HEK293 (cell line): ENCODE measurements around the gene PIM1.
A peak's percentile ranks its signal among the peaks of the same experiment; 100 is the strongest.

Source experiments
- CTCF ChIA-PET: fragments of 350-600 bp; formaldehyde crosslinking; extraction: SDS; loops from one replicate; lab custom pipeline; 2021; ENCODE audit warnings: antibody characterized with exemption; lab: Yijun Ruan, JAX
- POLR2A ChIA-PET: fragments of 300-600 bp; formaldehyde crosslinking; extraction: SDS; loops from one replicate; lab custom pipeline; 2020; ENCODE audit warnings: antibody characterized with exemption, inconsistent platforms; lab: Yijun Ruan, JAX
- H3K27ac ChIP-seq: fragments of 200-500 bp; sonication (Bioruptor generic); 2 replicates; pipeline ENCODE4 v1.5.1; 2014; ENCODE audit warnings: low read depth, low read length, control low read depth, inconsistent platforms; ENCODE audit errors: extremely low read depth
- H3K36me3 ChIP-seq, 2 experiments: fragments of 200-500 bp in 1 of 2; sonication (Bioruptor generic) in 1 of 2; 1 replicate in 1 of 2; 2 replicates in 1 of 2; pipeline ENCODE4 v1.5.1; 2014 to 2017; ENCODE audit warnings: inconsistent platforms in 2 of 2, low read length in 2 of 2; ENCODE audit not compliant: control insufficient read depth in 2 of 2, insufficient read depth in 1 of 2
- H3K4me1 ChIP-seq: fragments of 200-500 bp; sonication (Bioruptor generic); 2 replicates; pipeline ENCODE4 v1.5.1; 2014; ENCODE audit warnings: mild to moderate bottlenecking, low read length, inconsistent platforms; ENCODE audit not compliant: control insufficient read depth, insufficient read depth
- H3K4me3 ChIP-seq: 2 replicates; pipeline ENCODE4 v1.5.1; 2011; ENCODE audit warnings: low read depth, mild to moderate bottlenecking, control low read depth, low read length, moderate library complexity
- H3K9me3 ChIP-seq: fragments of 200-500 bp; sonication (Bioruptor generic); 2 replicates; pipeline ENCODE4 v1.5.1; 2014; ENCODE audit warnings: low read depth, low read length, inconsistent platforms; ENCODE audit not compliant: control insufficient read depth, insufficient read depth
- EGR2 ChIP-seq: fragments of 450-650 bp; formaldehyde crosslinking; IDR thresholded peaks from 2 replicates; pipeline ENCODE4 v1.5.1; 2016; ENCODE audit warnings: low read depth, missing biosample characterization, missing genetic modification characterization
- GLIS2 ChIP-seq: fragments of 450-650 bp; formaldehyde crosslinking; IDR thresholded peaks from 2 replicates; pipeline ENCODE4 v1.5.1; 2016; ENCODE audit warnings: missing biosample characterization, missing genetic modification characterization
- KLF9 ChIP-seq: fragments of 450-650 bp; formaldehyde crosslinking; IDR thresholded peaks from 2 replicates; pipeline ENCODE4 v1.5.1; 2016; ENCODE audit warnings: missing biosample characterization, missing genetic modification characterization, low read depth
- SCRT2 ChIP-seq: fragments of 450-650 bp; formaldehyde crosslinking; IDR thresholded peaks from 2 replicates; pipeline ENCODE4 v1.5.1; 2016; ENCODE audit warnings: missing biosample characterization, missing genetic modification characterization
- TCF7L2 ChIP-seq: IDR thresholded peaks from 2 replicates; pipeline ENCODE4 v1.6.1; 2011; ENCODE audit warnings: low read depth, mild to moderate bottlenecking, inconsistent platforms, low read length, moderate library complexity, borderline replicate concordance
- ZBTB7A ChIP-seq: fragments of 450-650 bp; formaldehyde crosslinking; IDR thresholded peaks from 2 replicates; pipeline ENCODE4 v1.5.1; 2016; ENCODE audit warnings: low read depth, missing biosample characterization, missing genetic modification characterization
- ZEB2 ChIP-seq: fragments of 450-650 bp; formaldehyde crosslinking; IDR thresholded peaks from 2 replicates; pipeline ENCODE4 v1.5.1; 2016; ENCODE audit warnings: missing biosample characterization, missing genetic modification characterization
- ZFHX2 ChIP-seq: fragments of 450-650 bp; formaldehyde crosslinking; conservative IDR thresholded peaks from 2 replicates; pipeline ENCODE4 v1.5.1; 2016; ENCODE audit warnings: missing biosample characterization, missing genetic modification characterization
- ZFP69B ChIP-seq: fragments of 450-650 bp; formaldehyde crosslinking; IDR thresholded peaks from 2 replicates; pipeline ENCODE4 v1.5.1; 2016; ENCODE audit warnings: missing biosample characterization, missing genetic modification characterization
- ZIC2 ChIP-seq: fragments of 450-650 bp; formaldehyde crosslinking; IDR thresholded peaks from 2 replicates; pipeline ENCODE4 v1.5.1; 2016; ENCODE audit warnings: missing biosample characterization, missing genetic modification characterization
- ZNF157 ChIP-seq: fragments of 450-650 bp; formaldehyde crosslinking; IDR thresholded peaks from 2 replicates; pipeline ENCODE4 v1.5.1; 2016; ENCODE audit warnings: missing biosample characterization, missing genetic modification characterization
- ZNF311 ChIP-seq: fragments of 450-650 bp; formaldehyde crosslinking; IDR thresholded peaks from 2 replicates; pipeline ENCODE4 v1.5.1; 2017; ENCODE audit warnings: missing biosample characterization, missing genetic modification characterization, borderline replicate concordance
- ZNF510 ChIP-seq: fragments of 450-650 bp; formaldehyde crosslinking; IDR thresholded peaks from 2 replicates; pipeline ENCODE4 v1.5.1; 2018; ENCODE audit warnings: mild to moderate bottlenecking, missing genetic modification characterization, missing biosample characterization; ENCODE audit not compliant: insufficient replicate concordance
- ZNF555 ChIP-seq: fragments of 450-650 bp; formaldehyde crosslinking; conservative IDR thresholded peaks from 2 replicates; pipeline ENCODE4 v1.5.1; 2017; ENCODE audit warnings: missing biosample characterization, mild to moderate bottlenecking, missing genetic modification characterization, inconsistent platforms
- ZNF76 ChIP-seq: fragments of 450-650 bp; formaldehyde crosslinking; IDR thresholded peaks from 2 replicates; pipeline ENCODE4; 2016; ENCODE audit warnings: low read depth, missing biosample characterization, missing genetic modification characterization, borderline replicate concordance
- ZNF785 ChIP-seq: fragments of 450-650 bp; formaldehyde crosslinking; IDR thresholded peaks from 2 replicates; pipeline ENCODE4 v1.5.1; 2016; ENCODE audit warnings: missing biosample characterization, missing genetic modification characterization
- TF ChIP-seq, protein P1 (sequence below): fragments of 450-650 bp; IDR thresholded peaks from 2 replicates; pipeline ENCODE4 v1.5.1; 2018; ENCODE audit warnings: missing biosample characterization, mild to moderate bottlenecking, missing genetic modification characterization
- TF ChIP-seq, protein P2 (sequence below): fragments of 450-650 bp; formaldehyde crosslinking; IDR thresholded peaks from 2 replicates; pipeline ENCODE4 v1.5.1; 2016; ENCODE audit warnings: missing biosample characterization, missing genetic modification characterization
- TF ChIP-seq, protein P3 (sequence below): fragments of 450-650 bp; formaldehyde crosslinking; IDR thresholded peaks from 2 replicates; pipeline ENCODE4 v1.5.1; 2016; ENCODE audit warnings: missing biosample characterization, missing genetic modification characterization
- TF ChIP-seq, protein P4 (sequence below): fragments of 450-650 bp; formaldehyde crosslinking; IDR thresholded peaks from 2 replicates; pipeline ENCODE4 v1.5.1; 2016; ENCODE audit warnings: missing biosample characterization, missing genetic modification characterization

Gene PIM1

DNA sequence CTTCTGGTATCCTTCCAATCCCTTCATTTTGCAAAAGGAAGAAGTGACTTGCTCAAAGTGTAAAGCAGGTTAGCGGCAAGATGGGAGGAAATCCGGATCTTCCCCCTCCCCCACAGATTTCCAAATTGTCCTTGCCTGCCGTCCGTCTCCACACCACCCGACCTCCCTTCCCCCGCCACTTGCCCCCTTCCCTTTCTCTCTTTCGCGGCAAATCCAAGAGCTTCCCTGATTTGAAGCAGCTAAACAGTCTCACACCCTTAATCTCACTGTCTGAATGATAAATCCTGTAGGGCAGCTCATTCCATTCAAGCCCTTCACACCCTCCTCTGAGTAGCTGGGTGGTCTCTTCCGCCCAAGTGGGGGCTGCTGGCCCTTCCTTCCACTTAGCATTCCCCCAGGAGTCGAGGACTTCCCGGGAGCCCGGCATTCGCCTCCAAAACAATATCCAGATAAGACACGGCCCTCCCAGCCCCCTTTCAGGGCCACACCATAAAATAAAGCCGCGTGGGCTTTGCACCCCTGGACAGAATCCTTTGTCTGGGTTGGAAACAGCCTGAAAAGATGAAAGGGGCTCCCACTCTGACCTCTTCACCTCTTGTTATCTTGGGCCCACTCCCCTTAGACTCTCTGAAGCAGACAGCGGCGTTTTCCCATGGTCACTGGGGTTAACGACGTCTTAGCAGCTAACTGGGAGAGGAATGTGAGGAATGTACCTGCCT is 44.0 kb upstream of the PIM1 start (continued):
- TF ChIP-seq, protein P1, sequence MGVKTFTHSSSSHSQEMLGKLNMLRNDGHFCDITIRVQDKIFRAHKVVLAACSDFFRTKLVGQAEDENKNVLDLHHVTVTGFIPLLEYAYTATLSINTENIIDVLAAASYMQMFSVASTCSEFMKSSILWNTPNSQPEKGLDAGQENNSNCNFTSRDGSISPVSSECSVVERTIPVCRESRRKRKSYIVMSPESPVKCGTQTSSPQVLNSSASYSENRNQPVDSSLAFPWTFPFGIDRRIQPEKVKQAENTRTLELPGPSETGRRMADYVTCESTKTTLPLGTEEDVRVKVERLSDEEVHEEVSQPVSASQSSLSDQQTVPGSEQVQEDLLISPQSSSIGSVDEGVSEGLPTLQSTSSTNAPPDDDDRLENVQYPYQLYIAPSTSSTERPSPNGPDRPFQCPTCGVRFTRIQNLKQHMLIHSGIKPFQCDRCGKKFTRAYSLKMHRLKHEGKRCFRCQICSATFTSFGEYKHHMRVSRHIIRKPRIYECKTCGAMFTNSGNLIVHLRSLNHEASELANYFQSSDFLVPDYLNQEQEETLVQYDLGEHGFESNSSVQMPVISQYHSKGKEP: no peak
- peak; percentile 44; the same call in 1 of the 2 replicates for TF ChIP-seq ZIC2 (tag by site-specific recombination)
- TF ChIP-seq ZNF311: no peak
- TF ChIP-seq EGR2 (tag by site-specific recombination): peak; percentile 40; the same call in 1 of the 2 replicates
- peak; percentile 27; the same call in 1 of the 2 replicates for TF ChIP-seq TCF7L2
- TF ChIP-seq, protein P2, sequence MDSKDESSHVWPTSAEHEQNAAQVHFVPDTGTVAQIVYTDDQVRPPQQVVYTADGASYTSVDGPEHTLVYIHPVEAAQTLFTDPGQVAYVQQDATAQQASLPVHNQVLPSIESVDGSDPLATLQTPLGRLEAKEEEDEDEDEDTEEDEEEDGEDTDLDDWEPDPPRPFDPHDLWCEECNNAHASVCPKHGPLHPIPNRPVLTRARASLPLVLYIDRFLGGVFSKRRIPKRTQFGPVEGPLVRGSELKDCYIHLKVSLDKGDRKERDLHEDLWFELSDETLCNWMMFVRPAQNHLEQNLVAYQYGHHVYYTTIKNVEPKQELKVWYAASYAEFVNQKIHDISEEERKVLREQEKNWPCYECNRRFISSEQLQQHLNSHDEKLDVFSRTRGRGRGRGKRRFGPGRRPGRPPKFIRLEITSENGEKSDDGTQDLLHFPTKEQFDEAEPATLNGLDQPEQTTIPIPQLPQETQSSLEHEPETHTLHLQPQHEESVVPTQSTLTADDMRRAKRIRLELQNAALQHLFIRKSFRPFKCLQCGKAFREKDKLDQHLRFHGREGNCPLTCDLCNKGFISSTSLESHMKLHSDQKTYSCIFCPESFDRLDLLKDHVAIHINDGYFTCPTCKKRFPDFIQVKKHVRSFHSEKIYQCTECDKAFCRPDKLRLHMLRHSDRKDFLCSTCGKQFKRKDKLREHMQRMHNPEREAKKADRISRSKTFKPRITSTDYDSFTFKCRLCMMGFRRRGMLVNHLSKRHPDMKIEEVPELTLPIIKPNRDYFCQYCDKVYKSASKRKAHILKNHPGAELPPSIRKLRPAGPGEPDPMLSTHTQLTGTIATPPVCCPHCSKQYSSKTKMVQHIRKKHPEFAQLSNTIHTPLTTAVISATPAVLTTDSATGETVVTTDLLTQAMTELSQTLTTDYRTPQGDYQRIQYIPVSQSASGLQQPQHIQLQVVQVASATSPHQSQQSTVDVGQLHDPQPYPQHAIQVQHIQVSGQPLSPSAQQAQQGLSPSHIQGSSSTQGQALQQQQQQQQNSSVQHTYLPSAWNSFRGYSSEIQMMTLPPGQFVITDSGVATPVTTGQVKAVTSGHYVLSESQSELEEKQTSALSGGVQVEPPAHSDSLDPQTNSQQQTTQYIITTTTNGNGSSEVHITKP (tag by site-specific recombination): peak; percentile 96
- no peak for TF ChIP-seq ZNF76 (tag by site-specific recombination)
- TF ChIP-seq ZNF555 (tag by site-specific recombination): no peak
- peak; percentile 27; the same call in 1 of the 2 replicates for TF ChIP-seq ZEB2 (tag by site-specific recombination)
- TF ChIP-seq ZNF510 (tag by site-specific recombination): no peak
- peak; percentile 62 for TF ChIP-seq ZFHX2 (tag by site-specific recombination)

DNA sequence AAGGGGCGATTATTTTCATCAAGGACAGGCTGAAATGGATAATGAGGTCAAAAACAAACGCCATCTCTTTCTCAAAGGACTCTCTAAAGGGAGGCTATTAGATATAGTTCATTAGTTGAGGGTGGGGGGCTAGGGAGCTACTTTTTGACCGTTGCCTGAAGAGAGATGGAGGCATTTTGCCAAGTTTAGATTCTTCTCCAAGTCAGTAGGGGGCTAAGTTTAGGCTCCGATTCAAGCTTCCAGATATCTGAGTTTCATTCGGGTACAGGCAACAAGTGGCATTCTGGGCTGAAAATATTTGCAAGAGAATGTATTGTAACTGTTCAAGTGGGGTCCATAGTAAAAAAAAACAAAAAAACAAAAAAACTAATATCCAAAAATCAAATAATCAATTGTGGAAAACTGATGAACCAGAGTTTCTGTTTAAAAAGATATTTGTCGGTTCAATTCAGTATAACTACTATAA is 43.4 kb upstream of the PIM1 start:
- CTCF ChIA-PET: interaction anchor here (0.6 to 2.4 kb wide), 7 partner anchors 11 to 106 kb away, joined by 3 to 12 read pairs (median 4); no protein-coding TSS in a partner anchor

DNA sequence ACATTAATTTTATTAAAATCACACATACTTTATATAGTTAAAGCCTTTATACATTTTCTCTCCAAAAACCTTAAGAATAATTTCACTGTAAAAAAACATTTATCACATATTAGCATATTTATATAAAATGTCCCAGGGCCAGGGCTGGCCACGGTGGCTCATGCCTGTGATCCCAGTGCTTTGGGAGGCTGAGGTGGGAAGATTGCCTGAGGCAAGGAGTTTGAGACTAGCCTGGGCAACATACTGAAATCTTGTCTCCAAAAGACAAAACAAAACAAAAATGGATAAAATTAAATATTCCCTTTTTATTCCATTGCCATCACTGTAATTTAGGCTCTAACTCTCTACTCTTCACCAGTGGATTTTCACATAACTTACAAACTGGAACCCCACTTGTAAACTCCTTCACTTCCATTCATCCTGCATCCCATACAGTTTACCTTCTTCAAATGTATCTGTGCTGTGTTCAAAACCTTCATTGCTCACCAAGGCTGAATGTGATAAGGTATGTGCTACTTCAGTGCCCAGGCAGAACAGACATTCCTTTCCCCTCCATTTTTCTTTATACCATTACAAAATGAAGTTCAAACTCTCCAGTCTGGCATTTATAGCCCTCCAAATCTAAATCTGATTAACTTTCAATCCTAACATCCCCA is 42.9 kb upstream of the PIM1 start:
- Histone ChIP-seq H3K4me1 (peaks cover 16% of the 10 kb centered on the region), H3K4me3 (no peak overlapping the region), H3K27ac (no peak overlapping the region), H3K9me3 (no peaks in the 10 kb centered on the region), H3K36me3 (no peaks in the 10 kb centered on the region)
- ChIA-PET CTCF (interaction anchor here (0.5 to 1.4 kb wide), 7 partner anchors 17 to 333 kb away, joined by 3 to 5 read pairs (median 4); no protein-coding TSS in a partner anchor), POLR2A (interaction anchor here (0.5 to 2.1 kb wide), 6 partner anchors 15 to 234 kb away, joined by 4 to 20 read pairs (median 11); partner anchors contain the start of gene PIM1)
- TF ChIP-seq ZFP69B (tag by site-specific recombination) (no peak), KLF9 (tag by site-specific recombination) (no peak), GLIS2 (no peak), ZBTB7A (tag by site-specific recombination) (no peak), ZNF157 (tag by site-specific recombination) (no peak)
- TF ChIP-seq, protein P3, sequence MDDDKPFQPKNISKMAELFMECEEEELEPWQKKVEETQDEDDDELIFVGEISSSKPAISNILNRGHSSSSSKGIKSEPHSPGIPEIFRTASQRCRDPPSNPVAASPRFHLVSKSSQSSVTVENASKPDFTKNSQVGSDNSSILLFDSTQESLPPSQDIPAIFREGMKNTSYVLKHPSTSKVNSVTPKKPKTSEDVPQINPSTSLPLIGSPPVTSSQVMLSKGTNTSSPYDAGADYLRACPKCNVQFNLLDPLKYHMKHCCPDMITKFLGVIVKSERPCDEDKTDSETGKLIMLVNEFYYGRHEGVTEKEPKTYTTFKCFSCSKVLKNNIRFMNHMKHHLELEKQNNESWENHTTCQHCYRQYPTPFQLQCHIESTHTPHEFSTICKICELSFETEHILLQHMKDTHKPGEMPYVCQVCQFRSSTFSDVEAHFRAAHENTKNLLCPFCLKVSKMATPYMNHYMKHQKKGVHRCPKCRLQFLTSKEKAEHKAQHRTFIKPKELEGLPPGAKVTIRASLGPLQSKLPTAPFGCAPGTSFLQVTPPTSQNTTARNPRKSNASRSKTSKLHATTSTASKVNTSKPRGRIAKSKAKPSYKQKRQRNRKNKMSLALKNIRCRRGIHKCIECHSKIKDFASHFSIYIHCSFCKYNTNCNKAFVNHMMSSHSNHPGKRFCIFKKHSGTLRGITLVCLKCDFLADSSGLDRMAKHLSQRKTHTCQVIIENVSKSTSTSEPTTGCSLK (tag by site-specific recombination): no peak
- TF ChIP-seq, protein P4, sequence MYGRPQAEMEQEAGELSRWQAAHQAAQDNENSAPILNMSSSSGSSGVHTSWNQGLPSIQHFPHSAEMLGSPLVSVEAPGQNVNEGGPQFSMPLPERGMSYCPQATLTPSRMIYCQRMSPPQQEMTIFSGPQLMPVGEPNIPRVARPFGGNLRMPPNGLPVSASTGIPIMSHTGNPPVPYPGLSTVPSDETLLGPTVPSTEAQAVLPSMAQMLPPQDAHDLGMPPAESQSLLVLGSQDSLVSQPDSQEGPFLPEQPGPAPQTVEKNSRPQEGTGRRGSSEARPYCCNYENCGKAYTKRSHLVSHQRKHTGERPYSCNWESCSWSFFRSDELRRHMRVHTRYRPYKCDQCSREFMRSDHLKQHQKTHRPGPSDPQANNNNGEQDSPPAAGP: no peak

More for the DNA sequence above, 43.4 kb upstream of the PIM1 start:
- Histone ChIP-seq H3K4me3 (no peak overlapping the region), H3K36me3 (no peaks in the 10 kb centered on the region), H3K27ac (peak overlapping the region; percentile 10; the same call in 1 of the 2 replicates), H3K4me1 (peaks cover 16% of the 10 kb centered on the region), H3K9me3 (no peaks in the 10 kb centered on the region)
- no peak for TF ChIP-seq ZNF785 (tag by site-specific recombination)
- peak; percentile 92 for TF ChIP-seq SCRT2 (tag by site-specific recombination)
- POLR2A ChIA-PET: interaction anchor here (0.5 to 2.0 kb wide), 12 partner anchors 11 to 251 kb away, joined by 3 to 16 read pairs (median 4); partner anchors contain the start of genes PIM1 and PPIL1
